ENCODE measurements around the gene CCDC146. TPM values are rescaled to one million over a fixed set of nuclear protein-coding genes. Genes with fewer than 3 reads are reported as not detected.
A peak's percentile ranks its signal among the peaks of the same experiment; 100 is the strongest.
"Not testable (repeated sequence)": the region's sequence is repeated elsewhere in the genome, so short reads cannot be mapped to it uniquely, and the experiment has no call there.

The CCDC146 gene
- total and polyA plus RNA-seq, 9 donors, result 5.3 to 44.6 (median 14.0) TPM

DNA sequence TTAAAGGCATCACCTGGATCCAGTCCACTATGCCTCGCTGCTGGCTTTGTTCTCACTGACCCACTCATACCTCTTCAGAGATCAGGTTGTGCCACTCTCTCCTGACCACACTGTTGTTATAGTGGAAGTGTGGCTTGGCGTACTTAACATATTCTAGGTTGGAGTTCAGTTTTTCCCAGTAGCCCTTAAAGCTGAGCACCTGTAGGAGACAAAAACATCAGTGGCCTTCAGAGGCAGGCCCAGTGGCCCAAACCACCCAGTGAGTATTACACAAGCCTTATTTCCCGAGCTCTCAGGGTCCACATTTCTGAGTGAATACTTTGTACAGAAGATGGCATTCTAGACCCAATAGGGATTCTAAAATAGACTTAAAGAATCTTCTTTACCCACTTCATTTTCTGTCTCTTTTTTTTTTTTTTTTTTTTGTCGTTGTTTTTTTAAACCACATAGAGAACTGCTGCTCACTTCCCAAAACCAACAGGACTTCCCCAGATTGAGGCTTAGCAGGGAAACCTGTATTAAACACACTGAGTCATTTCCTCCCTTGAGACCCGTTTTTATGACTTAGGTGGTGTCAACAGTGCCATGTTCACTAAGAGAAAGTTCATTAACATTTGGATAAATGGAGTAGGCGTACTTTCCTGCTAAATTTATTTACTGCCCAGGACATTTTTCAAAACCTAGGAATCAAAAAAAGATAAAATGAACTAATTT is 207.9 kb downstream of the CCDC146 start:
- peaks cover 14% of the 10 kb centered on the region for H3K4me1 ChIP-seq (ENCODE audit: insufficient read depth)

DNA sequence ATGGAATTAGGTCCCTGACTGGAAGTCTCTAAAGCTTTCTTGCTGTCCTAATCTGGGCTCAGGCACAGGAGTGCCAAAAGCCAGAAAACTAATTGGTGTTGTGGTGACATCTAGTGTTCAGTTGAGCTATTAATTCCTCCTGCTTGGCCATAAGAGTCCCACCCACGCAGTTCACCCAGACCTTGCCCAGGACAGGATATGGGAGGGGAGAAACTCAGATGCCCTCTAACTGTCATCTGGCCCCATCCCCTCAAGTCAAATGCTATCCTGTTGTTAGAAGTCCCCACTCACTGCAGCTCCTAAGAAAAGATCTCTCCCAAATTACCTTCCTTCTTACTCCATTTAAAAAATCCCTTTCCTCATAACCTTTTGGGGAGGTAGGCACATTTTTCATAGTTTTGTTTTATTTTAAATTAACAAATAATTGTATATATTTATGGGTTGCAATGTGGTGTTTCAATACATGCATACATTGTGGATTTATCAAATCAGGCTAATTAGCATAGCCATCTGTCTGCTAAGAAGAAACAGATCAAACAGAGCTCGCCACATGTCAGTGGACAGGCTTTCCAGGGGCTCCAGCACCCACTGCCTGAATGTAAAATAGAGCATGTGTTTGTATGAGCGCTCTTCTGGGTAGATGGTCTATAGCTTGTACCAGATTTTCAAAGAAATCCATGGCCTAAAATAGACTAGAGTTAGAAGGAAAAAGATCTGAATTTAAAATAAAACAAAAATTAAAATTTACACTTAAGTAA is 209.7 kb downstream of the CCDC146 start:
- intact Hi-C loops (cut with DNase I), result no loop called here
- no peaks in the 10 kb centered on the region for H3K9me3 ChIP-seq
- no peaks in the 10 kb centered on the region for H3K36me3 ChIP-seq
- TF ChIP-seq EP300 (IDR thresholded peaks at IDR 0.05), result no peak
- no peak for TF ChIP-seq POLR2A (IDR thresholded peaks at IDR 0.05)
- TF ChIP-seq, protein P1, sequence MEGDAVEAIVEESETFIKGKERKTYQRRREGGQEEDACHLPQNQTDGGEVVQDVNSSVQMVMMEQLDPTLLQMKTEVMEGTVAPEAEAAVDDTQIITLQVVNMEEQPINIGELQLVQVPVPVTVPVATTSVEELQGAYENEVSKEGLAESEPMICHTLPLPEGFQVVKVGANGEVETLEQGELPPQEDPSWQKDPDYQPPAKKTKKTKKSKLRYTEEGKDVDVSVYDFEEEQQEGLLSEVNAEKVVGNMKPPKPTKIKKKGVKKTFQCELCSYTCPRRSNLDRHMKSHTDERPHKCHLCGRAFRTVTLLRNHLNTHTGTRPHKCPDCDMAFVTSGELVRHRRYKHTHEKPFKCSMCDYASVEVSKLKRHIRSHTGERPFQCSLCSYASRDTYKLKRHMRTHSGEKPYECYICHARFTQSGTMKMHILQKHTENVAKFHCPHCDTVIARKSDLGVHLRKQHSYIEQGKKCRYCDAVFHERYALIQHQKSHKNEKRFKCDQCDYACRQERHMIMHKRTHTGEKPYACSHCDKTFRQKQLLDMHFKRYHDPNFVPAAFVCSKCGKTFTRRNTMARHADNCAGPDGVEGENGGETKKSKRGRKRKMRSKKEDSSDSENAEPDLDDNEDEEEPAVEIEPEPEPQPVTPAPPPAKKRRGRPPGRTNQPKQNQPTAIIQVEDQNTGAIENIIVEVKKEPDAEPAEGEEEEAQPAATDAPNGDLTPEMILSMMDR (IDR thresholded peaks at IDR 0.05), result peak; percentile 60 to 69 (median 61)
- peaks cover 12% of the 10 kb centered on the region for H3K4me1 ChIP-seq (ENCODE audit: insufficient read depth)
- H3K4me3 ChIP-seq, result no peak overlapping the region
- DNase-seq, result peak; percentile 48 to 69 (median 61)
- H3K27ac ChIP-seq, result no peak overlapping the region
- H3K27me3 ChIP-seq, result no peaks in the 10 kb centered on the region
- 55 to 62% (median 56%) methylated on average over 3 of the region's 3 CpGs for WGBS, 3 donors

More for the DNA sequence above, 207.9 kb downstream of the CCDC146 start:
- 79 to 83% (median 82%) methylated on average over 6 of the region's 6 CpGs for WGBS, 3 donors
- intact Hi-C loops (cut with DNase I), result no loop called here
- DNase-seq, result no peak
- Histone ChIP-seq H3K27ac (no peak overlapping the region), H3K9me3 (no peaks in the 10 kb centered on the region), H3K4me3 (no peak overlapping the region), H3K36me3 (no peaks in the 10 kb centered on the region), H3K27me3 (no peaks in the 10 kb centered on the region)
- no peak for TF ChIP-seq EP300 (IDR thresholded peaks at IDR 0.05)
- TF ChIP-seq, protein P1 (IDR thresholded peaks at IDR 0.05), result no peak
- TF ChIP-seq POLR2A (IDR thresholded peaks at IDR 0.05), result no peak

DNA sequence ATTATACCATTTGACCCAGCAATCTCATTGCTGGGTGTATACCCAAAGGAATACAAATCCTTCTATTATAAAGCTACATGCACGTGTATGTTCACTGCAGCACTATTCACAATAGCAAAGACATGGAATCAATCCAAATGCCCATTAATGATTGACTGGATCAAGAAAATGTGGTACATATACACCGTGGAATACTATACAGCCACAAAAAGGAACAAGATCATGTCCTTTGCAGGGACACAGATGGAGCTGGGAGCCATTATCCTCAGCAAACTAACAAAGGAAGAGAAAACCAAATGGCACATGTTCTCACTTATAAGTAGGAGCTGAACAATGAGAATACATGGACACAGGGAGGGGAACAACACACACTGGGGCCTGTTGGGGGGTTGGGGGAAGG is 211.6 kb downstream of the CCDC146 start:
- intact Hi-C loops (cut with DNase I), result not testable (repeated sequence)

GRCh38 chr7:77335581-77335980 is 213.2 kb downstream of the CCDC146 start:
- Histone ChIP-seq H3K4me1 (ENCODE audit: insufficient read depth) (peaks cover 3% of the 10 kb centered on the region), H3K27ac (no peak overlapping the region), H3K36me3 (no peaks in the 10 kb centered on the region), H3K9me3 (no peaks in the 10 kb centered on the region), H3K27me3 (no peaks in the 10 kb centered on the region), H3K4me3 (no peak overlapping the region)
- TF ChIP-seq POLR2A (IDR thresholded peaks at IDR 0.05), result no peak
- intact Hi-C loops (cut with DNase I), result no loop called here
- DNase-seq, result no peak

More for the DNA sequence above, 211.6 kb downstream of the CCDC146 start:
- 84 to 93% (median 90%) methylated on average over 2 of the region's 2 CpGs for WGBS, 3 donors
- not testable (repeated sequence) for DNase-seq; H3K27me3 ChIP-seq; H3K4me3 ChIP-seq; H3K4me1 ChIP-seq (ENCODE audit: insufficient read depth); H3K9me3 ChIP-seq; H3K36me3 ChIP-seq; H3K27ac ChIP-seq

GRCh38 chr7:77337456-77337990 is 215.1 kb downstream of the CCDC146 start:
- Histone ChIP-seq H3K36me3 (no peaks in the 10 kb centered on the region), H3K4me3 (no peak overlapping the region), H3K27ac (no peak overlapping the region), H3K9me3 (no peaks in the 10 kb centered on the region), H3K27me3 (no peaks in the 10 kb centered on the region), H3K4me1 (ENCODE audit: insufficient read depth) (peaks cover 2% of the 10 kb centered on the region)
- WGBS, 3 donors, result 83 to 94% (median 87%) methylated on average over 2 of the region's 2 CpGs
- intact Hi-C loops (cut with DNase I), result no loop called here
- TF ChIP-seq EP300 (IDR thresholded peaks at IDR 0.05) (no peak), POLR2A (IDR thresholded peaks at IDR 0.05) (no peak)
- TF ChIP-seq, protein P1 (IDR thresholded peaks at IDR 0.05), result no peak
- no peak for DNase-seq

Data from ovary (tissue), 9 donors.